Measurements from ENCODE around the gene UNC13D. TPM values are rescaled to one million over a fixed set of nuclear protein-coding genes. Genes with fewer than 3 reads are reported as not detected.

Gene UNC13D
- total and polyA plus RNA-seq, 3 experiments from 2014 or later: 90.3 to 154 (median 143) TPM

DNA sequence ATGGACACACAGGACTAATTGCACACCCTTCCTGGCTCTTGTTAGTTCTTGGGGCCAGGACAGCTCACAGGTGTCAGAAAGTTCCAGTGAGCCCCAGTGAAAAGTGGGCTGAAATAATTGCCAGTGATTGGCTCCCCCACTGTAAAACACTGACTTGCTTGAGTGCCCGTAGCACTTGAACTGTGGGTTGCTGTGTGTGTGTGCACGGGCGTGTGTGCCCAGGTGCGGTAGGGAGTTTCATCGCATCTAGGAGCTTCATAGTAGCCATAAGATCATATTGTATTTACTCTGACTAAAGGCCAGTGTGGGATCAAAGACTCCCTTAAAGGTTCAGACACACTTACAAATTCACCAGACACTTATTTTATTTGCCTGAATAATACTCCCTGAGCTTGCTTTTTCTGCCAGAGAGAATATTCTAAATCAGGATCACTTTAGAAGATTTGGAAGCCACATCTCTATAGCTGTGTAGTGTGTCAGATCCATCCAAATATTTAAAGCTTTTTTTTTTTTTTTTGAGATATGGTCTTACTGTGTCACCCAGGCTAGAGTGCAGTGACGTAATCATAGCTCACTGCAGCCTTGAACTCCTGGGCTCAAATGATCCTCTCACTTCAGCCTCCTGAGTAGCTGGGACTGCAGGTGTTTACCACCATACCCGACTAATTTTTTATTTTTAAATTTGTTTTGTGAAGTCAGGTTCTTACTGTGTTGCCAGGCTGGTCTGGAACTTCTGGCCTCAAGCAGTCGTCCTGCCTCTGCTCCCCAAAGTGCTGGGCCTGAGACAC, 48.2 kb downstream of the UNC13D start:
- Histone ChIP-seq H3K27me3 (ENCODE audit: insufficient read depth, low read length, poor library complexity, severe bottlenecking) (no peaks in the 10 kb centered on the region), H3K9me3 (ENCODE audit: low read length) (no peaks in the 10 kb centered on the region), H3K4me1 (ENCODE audit: insufficient read depth, low read length) (no peaks in the 10 kb centered on the region), H3K36me3 (ENCODE audit: insufficient read depth, low read length) (peaks cover 17% of the 10 kb centered on the region), H3K27ac (ENCODE audit: low read depth, low read length) (no peak overlapping the region), H3K4me3 (ENCODE audit: low read length) (no peak overlapping the region)
- H3K36me3 Mint-ChIP-seq: peaks cover 0 to 67% (median 10%) of the 10 kb centered on the region in 3 donors
- DNase-seq: no peak
- CTCF ChIA-PET: interaction anchor here (1.0 to 2.1 kb wide), 8 partner anchors 9 to 130 kb away, joined by 3 to 8 read pairs (median 4); partner anchors contain the start of genes GALK1 and TRIM65
- H3K4me3 Mint-ChIP-seq: no peak overlapping the region
- POLR2A ChIA-PET: interaction anchor here (0.8 to 1.5 kb wide), 2 partner anchors 11 to 16 kb away, joined by 4 read pairs; partner anchors contain the start of gene UNK
- H3K9me3 Mint-ChIP-seq: no peaks in the 10 kb centered on the region
- peaks cover 25 to 40% (median 37%) of the 10 kb centered on the region in 3 donors for H3K4me1 Mint-ChIP-seq
- H3K27ac Mint-ChIP-seq: peak overlapping the region in 3 of 8 donors; percentile 32 to 47 (median 44)
- H3K27me3 Mint-ChIP-seq: no peaks in the 10 kb centered on the region

DNA sequence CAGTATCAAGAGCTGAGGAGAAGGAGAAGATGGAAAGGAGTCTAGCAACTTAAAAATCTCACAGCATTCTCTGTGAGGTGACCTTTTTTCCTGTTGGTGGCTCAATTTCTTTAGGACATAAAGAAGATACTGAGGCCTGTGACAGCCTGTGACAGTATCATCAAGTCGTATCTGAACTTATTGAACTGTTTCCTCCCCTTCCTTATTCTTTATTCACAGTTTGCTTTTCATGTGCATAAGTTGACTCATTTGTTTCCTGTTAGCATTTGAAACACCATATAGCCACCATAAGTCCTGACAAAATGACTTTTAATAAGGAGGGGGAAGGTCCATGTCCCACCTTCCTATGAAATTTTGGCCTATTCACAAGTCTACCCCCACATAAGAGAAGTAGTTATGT, 50.7 kb downstream of the UNC13D start:
- peaks cover 0 to 55% (median 5%) of the 10 kb centered on the region in 3 donors for H3K36me3 Mint-ChIP-seq
- Histone ChIP-seq H3K27ac (ENCODE audit: low read depth, low read length) (no peak overlapping the region), H3K27me3 (ENCODE audit: insufficient read depth, low read length, poor library complexity, severe bottlenecking) (no peaks in the 10 kb centered on the region), H3K36me3 (ENCODE audit: insufficient read depth, low read length) (peaks cover 13% of the 10 kb centered on the region), H3K4me3 (ENCODE audit: low read length) (no peak overlapping the region), H3K4me1 (ENCODE audit: insufficient read depth, low read length) (no peaks in the 10 kb centered on the region), H3K9me3 (ENCODE audit: low read length) (no peaks in the 10 kb centered on the region)
- no peak overlapping the region for H3K4me3 Mint-ChIP-seq
- peak overlapping the region in 3 of 8 donors; percentile 33 to 46 (median 34) for H3K27ac Mint-ChIP-seq
- H3K4me1 Mint-ChIP-seq: peaks cover 27 to 48% (median 40%) of the 10 kb centered on the region in 3 donors
- POLR2A ChIA-PET: no interaction called here
- no peaks in the 10 kb centered on the region for H3K9me3 Mint-ChIP-seq
- no peak for DNase-seq
- CTCF ChIA-PET: no interaction called here
- no peaks in the 10 kb centered on the region for H3K27me3 Mint-ChIP-seq

DNA sequence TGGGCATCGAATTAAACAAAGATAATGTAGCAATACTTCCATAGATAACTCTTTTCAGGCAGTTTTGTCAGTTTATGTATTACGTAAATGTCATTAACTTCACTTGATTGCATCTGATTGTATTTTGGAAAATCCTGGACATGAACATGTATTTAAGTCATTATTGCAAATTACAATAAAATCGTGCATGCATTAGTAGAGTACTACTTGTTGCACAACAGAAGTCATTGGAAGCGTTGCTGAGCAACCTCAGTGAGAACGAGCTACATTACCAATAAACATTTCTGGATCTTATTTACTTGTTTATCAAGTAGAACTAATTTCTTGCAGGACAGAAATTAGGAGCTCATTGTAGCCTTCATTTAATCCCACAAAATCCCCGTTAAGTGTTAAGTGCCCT, 53.0 kb downstream of the UNC13D start:
- peak overlapping the region in 2 of 8 donors; percentile 21 to 71 for H3K27ac Mint-ChIP-seq
- no peak for DNase-seq
- H3K27ac ChIP-seq (ENCODE audit: low read depth, low read length): no peak overlapping the region
- ChIA-PET POLR2A (interaction anchor here (0.7 to 1.6 kb wide), 2 partner anchors 11 to 24 kb away, joined by 3 to 4 read pairs; a partner anchor contains a TSS), CTCF (interaction anchor here (1.2 to 1.5 kb wide), 2 partner anchors 38 to 105 kb away, joined by 4 read pairs; partner anchors contain the start of gene TRIM65)
- no peak overlapping the region for H3K4me3 ChIP-seq (ENCODE audit: low read length)
- no peaks in the 10 kb centered on the region for H3K27me3 Mint-ChIP-seq
- peaks cover 12% of the 10 kb centered on the region for H3K4me1 ChIP-seq (ENCODE audit: insufficient read depth, low read length)
- no peaks in the 10 kb centered on the region for H3K27me3 ChIP-seq (ENCODE audit: insufficient read depth, low read length, poor library complexity, severe bottlenecking)
- peaks cover 7% of the 10 kb centered on the region for H3K36me3 ChIP-seq (ENCODE audit: insufficient read depth, low read length)
- no peaks in the 10 kb centered on the region for H3K9me3 ChIP-seq (ENCODE audit: low read length)
- peaks cover 32 to 63% (median 45%) of the 10 kb centered on the region in 3 donors for H3K4me1 Mint-ChIP-seq
- H3K9me3 Mint-ChIP-seq: no peaks in the 10 kb centered on the region
- no peak overlapping the region for H3K4me3 Mint-ChIP-seq
- peaks cover 0 to 42% (median 6%) of the 10 kb centered on the region in 3 donors for H3K36me3 Mint-ChIP-seq

DNA sequence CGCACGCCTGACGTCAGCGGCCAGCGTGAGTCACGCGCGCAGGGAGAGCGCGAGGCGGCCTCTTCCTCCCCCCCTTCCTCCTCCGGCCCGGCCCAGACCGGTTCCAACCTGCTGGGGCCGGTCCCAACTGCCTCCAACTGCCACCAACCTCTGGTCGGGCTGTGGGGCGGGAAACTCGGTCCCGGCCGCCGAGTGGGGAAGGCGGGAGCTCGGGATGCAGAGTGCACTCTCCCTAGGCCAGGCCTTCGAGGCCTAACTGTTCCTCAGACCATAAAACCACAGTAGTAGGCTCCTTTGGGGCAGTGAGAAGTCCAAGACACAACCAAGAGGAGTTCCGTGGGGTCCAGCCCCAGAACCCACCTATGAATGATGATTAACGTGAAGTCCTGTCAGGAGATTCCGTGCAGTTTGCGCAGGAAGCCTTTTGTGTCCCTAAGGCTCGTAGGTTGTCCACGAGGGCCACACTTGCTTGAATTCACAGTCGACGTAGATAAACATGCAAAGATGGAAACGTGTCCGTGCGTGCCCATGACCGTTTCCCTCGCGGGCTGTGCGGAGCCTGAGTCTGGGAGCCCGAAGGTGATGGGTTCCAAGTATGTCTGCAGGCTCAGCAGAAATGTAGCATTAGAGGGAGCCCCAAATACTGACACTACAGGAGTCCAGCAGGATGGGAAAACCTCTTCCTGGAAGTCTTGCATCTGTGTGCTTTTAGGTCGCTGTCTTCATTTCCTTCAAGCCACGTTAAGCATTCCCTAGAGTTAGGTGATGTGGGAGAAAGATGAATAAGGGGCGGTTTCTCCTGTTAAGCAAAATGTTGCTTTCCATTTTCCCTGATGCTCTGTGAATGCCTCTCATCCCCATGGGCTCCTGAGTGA, 59.0 kb downstream of the UNC13D start:
- H3K4me3 Mint-ChIP-seq: peak overlapping the region; percentile 93 to 97 (median 93)
- peak overlapping the region; percentile 67 for H3K4me3 ChIP-seq (ENCODE audit: low read length)
- CTCF ChIA-PET: interaction anchor here (0.6 to 5.0 kb wide), 13 partner anchors 8 to 668 kb away, joined by 3 to 32 read pairs (median 4); partner anchors contain the start of genes FBF1, GALK1 and WBP2
- H3K9me3 Mint-ChIP-seq: no peaks in the 10 kb centered on the region
- H3K36me3 ChIP-seq (ENCODE audit: insufficient read depth, low read length): no peaks in the 10 kb centered on the region
- peaks cover 0 to 3% of the 10 kb centered on the region in 2 donors for H3K27me3 Mint-ChIP-seq
- peaks cover 46% of the 10 kb centered on the region for H3K4me1 ChIP-seq (ENCODE audit: insufficient read depth, low read length)
- H3K4me1 Mint-ChIP-seq: peaks cover 33 to 63% (median 45%) of the 10 kb centered on the region in 3 donors
- H3K27ac Mint-ChIP-seq: peak overlapping the region; percentile 99 to 100 (median 100)
- H3K9me3 ChIP-seq (ENCODE audit: low read length): no peaks in the 10 kb centered on the region
- no peaks in the 10 kb centered on the region for H3K27me3 ChIP-seq (ENCODE audit: insufficient read depth, low read length, poor library complexity, severe bottlenecking)
- peak overlapping the region; percentile 98 for H3K27ac ChIP-seq (ENCODE audit: low read depth, low read length)
- POLR2A ChIA-PET: interaction anchor here (0.6 to 4.7 kb wide), 19 partner anchors 9 to 775 kb away, joined by 3 to 47 read pairs (median 5); partner anchors contain the start of genes ACOX1, GALK1, TEN1 and TRIM65
- DNase-seq: peak in 4 of 5 donors; percentile 5 to 95 (median 86)
- H3K36me3 Mint-ChIP-seq: peaks cover 0 to 13% (median 2%) of the 10 kb centered on the region in 3 donors

DNA sequence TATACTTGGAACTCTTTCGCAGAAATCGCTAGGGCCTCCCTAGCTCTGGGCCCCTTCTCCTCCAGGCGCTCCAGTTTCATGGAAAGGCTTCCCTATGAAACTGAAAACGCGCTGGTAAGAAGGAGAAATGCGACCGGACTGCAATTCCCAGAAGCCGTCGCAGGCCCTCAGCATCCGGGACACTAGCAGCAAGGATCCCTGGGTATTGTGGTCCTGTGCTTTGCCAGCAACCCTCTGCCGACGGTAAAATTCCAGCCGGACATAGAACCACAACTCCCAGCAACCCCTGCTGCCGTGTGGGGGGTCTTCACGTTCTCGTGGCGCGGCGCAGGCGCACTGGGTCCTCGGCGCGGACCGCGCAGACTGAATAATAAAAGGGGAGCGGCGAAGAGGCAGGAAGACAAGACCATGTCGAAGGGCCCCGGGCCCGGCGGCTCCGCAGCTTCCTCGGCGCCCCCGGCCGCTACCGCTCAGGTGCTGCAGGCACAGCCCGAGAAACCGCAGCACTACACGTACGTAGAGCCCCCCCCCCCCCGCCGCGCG, 59.7 kb downstream of the UNC13D start, which contains the start of gene UNK:
Gene UNK, plus strand, starts transcription at position 334 of the 543 bp plus-strand sequence. Its CDS starts 75 bp downstream, at position 409.
- peak within 1 kb of the TSS; percentile 98 for H3K27ac ChIP-seq (ENCODE audit: low read depth, low read length)
- no peaks in the 10 kb centered on the region for H3K27me3 ChIP-seq (ENCODE audit: insufficient read depth, low read length, poor library complexity, severe bottlenecking)
- peak within 1 kb of the TSS; percentile 93 to 97 (median 93) for H3K4me3 Mint-ChIP-seq
- H3K9me3 Mint-ChIP-seq: peaks cover 0 to 1% (median 0%) of the 10 kb centered on the region in 5 donors
- H3K27me3 Mint-ChIP-seq: peaks cover 0 to 6% of the 10 kb centered on the region in 2 donors
- peaks cover 46% of the 10 kb centered on the region for H3K4me1 ChIP-seq (ENCODE audit: insufficient read depth, low read length)
- peaks cover 39 to 70% (median 51%) of the 10 kb centered on the region in 3 donors for H3K4me1 Mint-ChIP-seq
- H3K36me3 Mint-ChIP-seq: peaks cover 2 to 15% (median 3%) of the 10 kb centered on the region in 3 donors
- H3K4me3 ChIP-seq (ENCODE audit: low read length): peak within 1 kb of the TSS; percentile 67
- no peaks in the 10 kb centered on the region for H3K9me3 ChIP-seq (ENCODE audit: low read length)
- H3K36me3 ChIP-seq (ENCODE audit: insufficient read depth, low read length): no peaks in the 10 kb centered on the region
- H3K27ac Mint-ChIP-seq: peak within 1 kb of the TSS; percentile 99 to 100 (median 100)
- DNase-seq: peak; percentile 89 to 98 (median 97)
- ChIA-PET POLR2A (interaction anchor here (0.6 to 4.7 kb wide), 20 partner anchors 9 to 524 kb away, joined by 3 to 47 read pairs (median 5); partner anchors contain the start of genes ACOX1, GALK1, TEN1 and TMEM94), CTCF (interaction anchor here (0.6 to 5.0 kb wide), 10 partner anchors 19 to 669 kb away, joined by 3 to 32 read pairs (median 8); partner anchors contain the start of genes FBF1, GALK1, MRPL38 and UNC13D)

DNA sequence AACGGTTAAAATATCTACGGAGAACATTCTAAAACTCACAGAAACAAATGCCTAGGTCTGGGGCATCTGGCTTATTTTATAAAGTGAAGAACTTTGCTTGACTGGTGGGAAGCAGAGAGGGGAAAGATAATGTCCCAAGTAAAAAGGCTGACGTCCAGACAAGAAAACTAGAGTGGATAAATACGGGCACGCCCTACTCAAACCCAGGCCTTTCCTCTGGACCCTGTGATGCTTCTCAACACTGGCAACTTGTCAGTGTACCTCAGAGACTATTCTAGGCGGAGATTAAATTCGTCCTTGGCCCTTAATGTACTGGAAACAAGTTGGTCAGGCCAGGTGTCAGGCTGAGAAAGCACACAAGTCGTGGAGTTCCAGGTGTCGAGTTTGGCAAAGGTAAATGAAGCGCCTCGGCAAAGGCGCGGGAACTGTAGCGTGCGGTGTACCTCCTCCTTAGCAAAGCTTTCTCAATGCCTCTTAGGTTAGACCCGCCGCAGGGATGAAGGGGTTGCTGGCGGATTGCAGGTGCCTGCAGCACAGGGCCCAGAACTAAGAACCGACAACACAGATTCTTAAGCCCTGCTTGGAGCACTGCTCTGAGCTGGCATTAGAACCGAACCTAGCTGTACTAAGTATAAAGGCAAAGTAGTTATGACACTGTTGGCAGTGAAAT, 60.3 kb downstream of the UNC13D start:
- Histone ChIP-seq H3K36me3 (ENCODE audit: insufficient read depth, low read length) (peaks cover under 1% of the 10 kb centered on the region), H3K9me3 (ENCODE audit: low read length) (no peaks in the 10 kb centered on the region), H3K4me3 (ENCODE audit: low read length) (peak overlapping the region; percentile 67), H3K27ac (ENCODE audit: low read depth, low read length) (peak overlapping the region; percentile 98), H3K4me1 (ENCODE audit: insufficient read depth, low read length) (peaks cover 46% of the 10 kb centered on the region), H3K27me3 (ENCODE audit: insufficient read depth, low read length, poor library complexity, severe bottlenecking) (no peaks in the 10 kb centered on the region)
- H3K27ac Mint-ChIP-seq: peak overlapping the region; percentile 99 to 100 (median 100)
- ChIA-PET POLR2A (interaction anchor here (0.6 to 4.7 kb wide), 20 partner anchors 8 to 484 kb away, joined by 3 to 47 read pairs (median 5); partner anchors contain the start of genes ACOX1, GALK1, RECQL5 and SAP30BP), CTCF (interaction anchor here (1.0 to 5.0 kb wide), 18 partner anchors 11 to 495 kb away, joined by 3 to 32 read pairs (median 6); partner anchors contain the start of genes GALK1, MRPL38, SLC25A19 and UNC13D)
- H3K4me3 Mint-ChIP-seq: peak overlapping the region; percentile 93 to 97 (median 93)
- no peak for DNase-seq
- H3K9me3 Mint-ChIP-seq: peaks cover 0 to 2% (median 0%) of the 10 kb centered on the region in 5 donors
- peaks cover 39 to 66% (median 50%) of the 10 kb centered on the region in 3 donors for H3K4me1 Mint-ChIP-seq
- H3K36me3 Mint-ChIP-seq: peaks cover 3 to 16% (median 4%) of the 10 kb centered on the region in 3 donors
- H3K27me3 Mint-ChIP-seq: peaks cover 0 to 7% of the 10 kb centered on the region in 2 donors

All from CD8-positive, alpha-beta memory T cell (primary cell).